ENCODE data around the gene AP1AR. TPM values are rescaled to one million over a fixed set of nuclear protein-coding genes. Genes with fewer than 3 reads are reported as not detected.

AP1AR gene
- total RNA-seq, 2 experiments from 2014 or later: 18.2 to 39.2 TPM

DNA sequence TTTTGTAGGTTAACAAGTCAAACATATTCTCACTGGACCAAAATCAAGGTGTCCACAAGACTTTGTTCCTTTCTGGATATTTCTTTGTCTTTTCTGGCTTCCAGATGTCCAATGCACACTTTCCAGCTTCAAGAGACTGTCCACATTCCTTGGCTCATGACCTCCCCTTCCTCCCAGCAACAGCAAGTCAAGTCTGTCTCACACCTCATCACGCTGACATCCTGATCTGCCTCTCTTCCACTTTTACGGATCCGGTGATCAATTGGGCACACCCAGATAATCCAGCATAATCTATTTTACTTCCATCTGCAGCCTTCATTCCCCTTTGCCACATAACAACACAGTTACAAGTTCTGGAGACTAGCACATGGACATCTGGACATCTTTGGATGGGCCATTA is 44.5 kb downstream of the AP1AR start:
- no peak for TF ChIP-seq EZH2phosphoT487 (IDR thresholded peaks at IDR 0.05; ENCODE audit: borderline replicate concordance, low read depth, low read length)
- TF ChIP-seq, protein P1, sequence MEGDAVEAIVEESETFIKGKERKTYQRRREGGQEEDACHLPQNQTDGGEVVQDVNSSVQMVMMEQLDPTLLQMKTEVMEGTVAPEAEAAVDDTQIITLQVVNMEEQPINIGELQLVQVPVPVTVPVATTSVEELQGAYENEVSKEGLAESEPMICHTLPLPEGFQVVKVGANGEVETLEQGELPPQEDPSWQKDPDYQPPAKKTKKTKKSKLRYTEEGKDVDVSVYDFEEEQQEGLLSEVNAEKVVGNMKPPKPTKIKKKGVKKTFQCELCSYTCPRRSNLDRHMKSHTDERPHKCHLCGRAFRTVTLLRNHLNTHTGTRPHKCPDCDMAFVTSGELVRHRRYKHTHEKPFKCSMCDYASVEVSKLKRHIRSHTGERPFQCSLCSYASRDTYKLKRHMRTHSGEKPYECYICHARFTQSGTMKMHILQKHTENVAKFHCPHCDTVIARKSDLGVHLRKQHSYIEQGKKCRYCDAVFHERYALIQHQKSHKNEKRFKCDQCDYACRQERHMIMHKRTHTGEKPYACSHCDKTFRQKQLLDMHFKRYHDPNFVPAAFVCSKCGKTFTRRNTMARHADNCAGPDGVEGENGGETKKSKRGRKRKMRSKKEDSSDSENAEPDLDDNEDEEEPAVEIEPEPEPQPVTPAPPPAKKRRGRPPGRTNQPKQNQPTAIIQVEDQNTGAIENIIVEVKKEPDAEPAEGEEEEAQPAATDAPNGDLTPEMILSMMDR (conservative IDR thresholded peaks at IDR 0.05; ENCODE audit: low read length): no peak
- BruUV-seq (replicated peaks): no TSS peak
- no peaks in the 10 kb centered on the region for H3K9me2 ChIP-seq (ENCODE audit: insufficient read depth, low read length)
- H3K27ac ChIP-seq (ENCODE audit: low read depth, low read length, poor library complexity, severe bottlenecking): no peak overlapping the region
- peaks cover 31% of the 10 kb centered on the region for H4K20me1 ChIP-seq (ENCODE audit: insufficient read depth, low read length)
- no peak overlapping the region for H2AFZ ChIP-seq (ENCODE audit: low read length)
- peaks cover 67% of the 10 kb centered on the region for H3K36me3 ChIP-seq (ENCODE audit: insufficient read depth, low read length)
- intact Hi-C loops (cut with micrococcal nuclease; ENCODE audit: unreplicated experiment): no loop called here
- peaks cover 70% of the 10 kb centered on the region for H3K79me2 ChIP-seq (ENCODE audit: insufficient read depth, low read depth, low read length)
- H3K9me3 ChIP-seq (ENCODE audit: low read length): peaks cover under 1% of the 10 kb centered on the region; the same call in 1 of the 2 replicates
- no peak overlapping the region for H3K4me3 ChIP-seq (ENCODE audit: low read depth, low read length, poor library complexity, severe bottlenecking)
- ChIA-PET CTCF (ENCODE audit: unreplicated experiment) (no interaction called here), POLR2A (no interaction called here)
- no peak for DNase-seq (ENCODE audit: low spot score)
- peaks cover 34% of the 10 kb centered on the region for H3K4me1 ChIP-seq (ENCODE audit: insufficient read depth, low read length, poor library complexity, severe bottlenecking)
- H3K4me2 ChIP-seq (ENCODE audit: low read length): no peak overlapping the region

DNA sequence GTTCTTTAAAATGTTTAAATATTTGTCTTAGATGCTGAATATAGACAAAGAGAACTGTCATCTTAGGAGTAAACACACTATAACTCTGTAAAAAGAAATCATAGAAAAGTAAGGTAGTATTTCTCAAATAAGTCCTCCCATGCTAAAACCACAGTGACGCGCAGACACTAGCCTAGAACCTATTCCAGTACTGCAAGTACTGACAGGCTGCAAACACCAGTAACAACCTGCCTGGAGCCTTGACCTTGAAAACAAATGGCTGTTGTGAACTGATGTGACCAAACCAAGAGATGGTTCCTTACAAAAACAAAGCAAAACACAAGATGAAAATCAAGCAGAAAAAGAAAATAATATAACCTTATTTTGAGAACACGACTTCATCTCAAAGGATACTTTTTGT is 45.6 kb downstream of the AP1AR start:
- no peak overlapping the region for H3K4me2 ChIP-seq (ENCODE audit: low read length)
- H3K9me2 ChIP-seq (ENCODE audit: insufficient read depth, low read length): no peaks in the 10 kb centered on the region
- DNase-seq (ENCODE audit: low spot score): no peak
- peak overlapping the region; percentile 75 for H3K27ac ChIP-seq (ENCODE audit: low read depth, low read length, poor library complexity, severe bottlenecking)
- H3K4me1 ChIP-seq (ENCODE audit: insufficient read depth, low read length, poor library complexity, severe bottlenecking): peaks cover 43% of the 10 kb centered on the region
- H3K4me3 ChIP-seq (ENCODE audit: low read depth, low read length, poor library complexity, severe bottlenecking): no peak overlapping the region
- H2AFZ ChIP-seq (ENCODE audit: low read length): no peak overlapping the region
- peaks cover 9% of the 10 kb centered on the region for H3K9me3 ChIP-seq (ENCODE audit: low read length)
- H3K36me3 ChIP-seq (ENCODE audit: insufficient read depth, low read length): peaks cover 78% of the 10 kb centered on the region
- peaks cover 81% of the 10 kb centered on the region for H3K79me2 ChIP-seq (ENCODE audit: insufficient read depth, low read depth, low read length)
- peaks cover 31% of the 10 kb centered on the region for H4K20me1 ChIP-seq (ENCODE audit: insufficient read depth, low read length)
- no TSS peak for BruUV-seq (replicated peaks)
- intact Hi-C loops (cut with micrococcal nuclease; ENCODE audit: unreplicated experiment): no loop called here
- CTCF ChIA-PET (ENCODE audit: unreplicated experiment): no interaction called here
- no peak for TF ChIP-seq EZH2phosphoT487 (IDR thresholded peaks at IDR 0.05; ENCODE audit: borderline replicate concordance, low read depth, low read length)
- TF ChIP-seq, protein P1 (conservative IDR thresholded peaks at IDR 0.05; ENCODE audit: low read length): no peak
- POLR2A ChIA-PET: interaction anchor here (0.7 to 1.4 kb wide), 3 partner anchors 9 to 33 kb away, joined by 3 read pairs; partner anchors contain the start of gene TIFA

DNA sequence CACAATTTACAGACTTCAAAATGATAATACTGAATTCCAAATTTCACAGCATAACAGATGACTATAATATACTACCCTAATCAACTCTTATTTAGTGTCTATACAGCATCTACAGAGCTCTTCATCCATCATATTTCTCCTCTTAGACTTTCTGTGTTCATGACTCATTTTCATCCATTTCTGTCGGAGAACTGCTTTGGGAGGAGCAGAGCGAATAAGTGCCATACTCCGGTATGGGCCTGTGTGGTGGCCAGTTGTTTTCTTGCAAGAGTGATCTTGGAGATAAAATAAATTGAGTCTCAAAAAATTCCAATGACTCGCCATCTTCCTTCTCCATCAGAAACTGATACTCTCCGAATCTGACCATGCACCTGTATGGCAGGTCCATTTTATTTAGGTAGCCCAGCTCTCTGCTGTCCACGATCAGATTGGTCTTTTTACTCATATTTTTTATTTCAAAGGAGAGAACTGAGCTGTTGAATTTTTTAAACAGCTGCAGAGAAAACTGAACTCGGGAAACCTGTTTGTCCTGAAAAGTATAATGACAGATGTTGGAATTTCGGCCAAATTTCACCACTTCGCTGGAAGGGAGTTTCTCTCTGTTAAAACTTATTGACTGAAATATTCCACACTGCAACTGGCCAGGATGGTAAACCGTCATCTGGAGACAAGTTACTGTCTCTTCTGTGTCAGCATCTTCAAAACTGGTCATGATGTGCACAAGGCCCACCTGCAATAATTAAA is 46.3 kb downstream of the AP1AR start:
- Histone ChIP-seq H3K4me1 (ENCODE audit: insufficient read depth, low read length, poor library complexity, severe bottlenecking) (peaks cover 50% of the 10 kb centered on the region), H3K4me2 (ENCODE audit: low read length) (peak overlapping the region; percentile 96; the same call in 1 of the 2 replicates), H3K4me3 (ENCODE audit: low read depth, low read length, poor library complexity, severe bottlenecking) (peak overlapping the region; percentile 4), H3K27ac (ENCODE audit: low read depth, low read length, poor library complexity, severe bottlenecking) (peak overlapping the region; percentile 75), H3K9me2 (ENCODE audit: insufficient read depth, low read length) (no peaks in the 10 kb centered on the region), H3K36me3 (ENCODE audit: insufficient read depth, low read length) (peaks cover 80% of the 10 kb centered on the region), H2AFZ (ENCODE audit: low read length) (no peak overlapping the region), H3K9me3 (ENCODE audit: low read length) (peaks cover 16% of the 10 kb centered on the region), H3K79me2 (ENCODE audit: insufficient read depth, low read depth, low read length) (peaks cover 88% of the 10 kb centered on the region), H4K20me1 (ENCODE audit: insufficient read depth, low read length) (peaks cover 31% of the 10 kb centered on the region)
- DNase-seq (ENCODE audit: low spot score): no peak
- ChIA-PET CTCF (ENCODE audit: unreplicated experiment) (no interaction called here), POLR2A (interaction anchor here (0.6 to 1.8 kb wide), 6 partner anchors 8 to 130 kb away, joined by 3 to 4 read pairs (median 3); partner anchors contain the start of gene TIFA)
- no TSS peak for BruUV-seq (replicated peaks)
- TF ChIP-seq, protein P1 (conservative IDR thresholded peaks at IDR 0.05; ENCODE audit: low read length): no peak
- TF ChIP-seq EZH2phosphoT487 (IDR thresholded peaks at IDR 0.05; ENCODE audit: borderline replicate concordance, low read depth, low read length): no peak
- intact Hi-C loops (cut with micrococcal nuclease; ENCODE audit: unreplicated experiment): no loop called here

Measured in OCI-LY7 (cell line).